Activated CD4-positive, alpha-beta T cell treated with anti-CD3 and anti-CD28 coated beads for 36 hours (primary cell): ENCODE results near the gene PLCL1. TPM values are rescaled to one million over a fixed set of nuclear protein-coding genes. Genes with fewer than 3 reads are reported as not detected.
A peak's percentile ranks its signal among the peaks of the same experiment; 100 is the strongest.

Source experiments
- ATAC-seq: fragments of 200-7000 bp; cut with Tn5 transposase; one replicate; pipeline ENCODE4 v1.10.0; 2021; ENCODE audit warnings: mild to moderate bottlenecking, moderate library complexity
- CTCF ChIA-PET: fragments of 350-600 bp; sonication (Branson Sonifier 250); formaldehyde crosslinking; loops from one replicate; lab custom pipeline; 2021; ENCODE audit warnings: antibody characterized with exemption; lab: Charles Lee
- POLR2A ChIA-PET: fragments of 350-600 bp; sonication (Branson Sonifier 250); formaldehyde crosslinking; loops from one replicate; lab custom pipeline; 2021; ENCODE audit warnings: antibody characterized with exemption, inconsistent platforms; lab: Charles Lee
- DNase-seq: peaks from one replicate; pipeline ENCODE4 v3.0.0-alpha.2; 2020
- H3K27ac Mint-ChIP-seq: one replicate; pipeline ENCODE4 v1.8.0; 2021; ENCODE audit warnings: mixed read lengths
- H3K27me3 Mint-ChIP-seq: one replicate; pipeline ENCODE4 v1.8.0; 2021; ENCODE audit warnings: mixed read lengths
- H3K36me3 Mint-ChIP-seq: one replicate; pipeline ENCODE4 v1.8.0; 2021; ENCODE audit warnings: low read depth, mixed read lengths
- H3K4me1 Mint-ChIP-seq: one replicate; pipeline ENCODE4 v1.8.0; 2021; ENCODE audit warnings: mixed read lengths
- H3K4me3 Mint-ChIP-seq: one replicate; pipeline ENCODE4 v1.8.0; 2021; ENCODE audit warnings: mild to moderate bottlenecking, moderate library complexity, mixed read lengths
- H3K9me3 Mint-ChIP-seq: one replicate; pipeline ENCODE4 v1.8.0; 2021; ENCODE audit warnings: low read depth, mixed read lengths
- intact Hi-C, 2 experiments: fragments of 100-400 bp; cut with DNase I in 1 of 2; cut with micrococcal nuclease in 1 of 2; formaldehyde crosslinking; loops; one replicate each; pipeline versions ENCODE4 v1.14.2 to v1.15.1; 2022 to 2024; cut with DNase I, micrococcal nuclease
- total RNA-seq, 2 experiments: library from RNA; stranded (reverse); gene quantifications; one replicate each; pipeline ENCODE4 v1.2.3, GENCODE V29; 2021

Gene PLCL1
- total RNA-seq, 2 experiments from 2014 or later, result 1.6 to 1.7 TPM

DNA sequence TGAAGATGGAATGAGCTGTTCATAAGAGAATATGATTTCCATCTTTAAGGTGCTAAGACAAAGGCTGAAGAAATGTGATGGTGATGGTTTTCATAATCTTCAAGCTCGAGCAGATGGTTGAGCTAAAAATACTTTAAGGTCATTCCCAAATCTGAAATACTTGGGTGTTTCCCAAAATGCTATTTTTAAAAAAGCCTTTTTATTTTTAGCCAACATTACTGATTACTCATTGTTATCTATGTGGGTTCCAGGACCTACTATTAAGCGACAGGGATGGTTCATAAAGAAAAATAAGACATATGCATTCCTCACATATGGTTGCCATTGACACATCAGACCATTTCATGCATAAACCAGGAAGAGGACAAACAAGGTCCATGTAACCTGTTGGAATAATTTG, 298.5 kb downstream of the PLCL1 start:
- DNase-seq, result no peak
- Mint-ChIP-seq H3K27me3 (no peaks in the 10 kb centered on the region), H3K4me3 (no peak overlapping the region), H3K9me3 (no peaks in the 10 kb centered on the region), H3K27ac (no peak overlapping the region), H3K36me3 (peaks cover 26% of the 10 kb centered on the region), H3K4me1 (peaks cover 10% of the 10 kb centered on the region)
- no peak for ATAC-seq
- ChIA-PET POLR2A (interaction anchor here (0.7 kb wide), 1 partner anchor 1115 kb away, joined by 4 read pairs; no protein-coding TSS in a partner anchor), CTCF (interaction anchor here (0.5 kb wide), 1 partner anchor 324 kb away, joined by 3 read pairs; no protein-coding TSS in a partner anchor)
- intact Hi-C loops, result no loop called here

DNA sequence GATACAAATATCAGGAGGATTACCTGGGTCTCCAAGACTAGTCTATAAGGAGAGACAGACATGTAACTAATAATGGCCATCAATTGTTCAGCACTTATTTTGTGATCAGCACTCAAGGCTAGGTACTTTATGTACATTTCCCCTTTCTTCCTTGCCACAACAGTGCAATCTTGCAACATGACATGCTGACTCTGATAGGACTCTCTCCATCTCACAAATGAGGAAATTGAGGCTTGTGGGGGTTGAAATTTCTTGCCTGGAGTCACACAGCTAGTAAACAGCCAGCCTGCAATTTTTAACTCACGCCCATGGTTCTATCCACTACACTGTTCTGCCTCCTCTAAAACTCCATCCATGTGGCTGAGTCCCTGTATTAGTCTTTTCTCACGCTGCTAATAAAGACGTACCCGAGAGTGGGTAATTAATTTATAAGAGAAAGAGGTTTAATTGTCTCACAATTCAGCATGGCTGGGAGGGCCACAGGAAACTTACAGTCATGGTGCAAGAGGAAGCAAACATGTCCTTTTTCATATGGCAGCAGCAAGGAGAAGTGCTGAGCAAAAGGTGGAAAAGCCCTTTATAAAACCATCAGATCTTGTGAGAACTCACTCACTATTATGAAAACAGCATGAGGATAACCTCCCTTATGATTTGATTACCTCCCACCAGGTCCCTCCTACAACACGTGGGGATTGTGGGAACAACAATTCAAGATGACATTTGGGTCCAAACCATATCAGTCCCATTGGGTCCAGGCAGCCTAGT, 302.4 kb downstream of the PLCL1 start:
- no peak overlapping the region for H3K27ac Mint-ChIP-seq
- ATAC-seq (no peak), DNase-seq (no peak)
- H3K27me3 Mint-ChIP-seq, result no peaks in the 10 kb centered on the region
- no peak overlapping the region for H3K4me3 Mint-ChIP-seq
- intact Hi-C loops, result no loop called here
- POLR2A ChIA-PET, result no interaction called here
- H3K36me3 Mint-ChIP-seq, result peaks cover 28% of the 10 kb centered on the region
- no peaks in the 10 kb centered on the region for H3K4me1 Mint-ChIP-seq
- no peaks in the 10 kb centered on the region for H3K9me3 Mint-ChIP-seq
- CTCF ChIA-PET, result interaction anchor here (1.7 to 1.9 kb wide), 2 partner anchors 9 to 19 kb away, joined by 5 to 14 read pairs; no protein-coding TSS in a partner anchor

DNA sequence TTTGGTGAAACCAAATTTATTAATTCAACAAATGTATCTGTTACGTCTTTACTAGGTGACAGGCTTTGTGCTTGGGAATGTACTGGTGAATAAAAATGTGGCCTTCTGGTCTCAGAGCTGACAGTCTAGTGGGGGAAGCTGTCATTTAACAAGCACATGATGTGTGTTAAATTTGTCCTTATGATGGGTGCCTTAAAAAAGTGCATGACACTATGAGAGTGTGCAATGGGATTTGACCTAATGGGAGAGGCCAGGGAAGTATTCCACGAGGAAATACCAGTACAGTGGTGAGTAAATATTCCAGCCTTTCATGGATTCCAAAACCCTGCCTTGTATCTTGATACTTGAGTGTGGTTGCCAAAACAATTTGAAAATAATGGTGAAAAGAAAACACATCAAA, 308.9 kb downstream of the PLCL1 start:
- Mint-ChIP-seq H3K9me3 (no peaks in the 10 kb centered on the region), H3K4me1 (peaks cover 7% of the 10 kb centered on the region), H3K27ac (no peak overlapping the region), H3K36me3 (peaks cover 3% of the 10 kb centered on the region), H3K27me3 (no peaks in the 10 kb centered on the region), H3K4me3 (no peak overlapping the region)
- ChIA-PET CTCF (no interaction called here), POLR2A (no interaction called here)
- intact Hi-C loops, result no loop called here
- DNase-seq (no peak), ATAC-seq (no peak)

DNA sequence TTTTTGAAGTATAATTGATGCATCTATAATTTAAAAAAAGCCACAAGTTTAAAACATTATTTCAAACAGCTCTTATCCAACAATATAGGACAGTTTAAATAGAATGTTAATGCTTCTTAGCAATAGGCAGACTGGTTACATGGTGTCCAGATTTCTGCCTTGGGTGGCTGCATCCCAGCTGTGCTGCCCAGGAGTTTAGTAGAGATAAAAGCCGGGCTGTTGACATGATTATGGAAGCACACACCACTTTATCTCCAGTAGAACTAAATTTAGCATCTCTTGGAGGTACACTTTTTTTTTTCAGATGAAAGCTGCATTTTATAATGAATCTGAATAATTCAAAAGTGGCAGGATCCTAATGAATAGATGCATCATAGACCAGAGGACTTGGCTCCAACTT, 309.7 kb downstream of the PLCL1 start:
- intact Hi-C loops, result no loop called here
- DNase-seq (no peak), ATAC-seq (no peak)
- H3K27ac Mint-ChIP-seq, result no peak overlapping the region
- peaks cover 7% of the 10 kb centered on the region for H3K4me1 Mint-ChIP-seq
- no peak overlapping the region for H3K4me3 Mint-ChIP-seq
- POLR2A ChIA-PET, result no interaction called here
- H3K27me3 Mint-ChIP-seq, result no peaks in the 10 kb centered on the region
- H3K9me3 Mint-ChIP-seq, result no peaks in the 10 kb centered on the region
- CTCF ChIA-PET, result no interaction called here
- peaks cover 3% of the 10 kb centered on the region for H3K36me3 Mint-ChIP-seq

DNA sequence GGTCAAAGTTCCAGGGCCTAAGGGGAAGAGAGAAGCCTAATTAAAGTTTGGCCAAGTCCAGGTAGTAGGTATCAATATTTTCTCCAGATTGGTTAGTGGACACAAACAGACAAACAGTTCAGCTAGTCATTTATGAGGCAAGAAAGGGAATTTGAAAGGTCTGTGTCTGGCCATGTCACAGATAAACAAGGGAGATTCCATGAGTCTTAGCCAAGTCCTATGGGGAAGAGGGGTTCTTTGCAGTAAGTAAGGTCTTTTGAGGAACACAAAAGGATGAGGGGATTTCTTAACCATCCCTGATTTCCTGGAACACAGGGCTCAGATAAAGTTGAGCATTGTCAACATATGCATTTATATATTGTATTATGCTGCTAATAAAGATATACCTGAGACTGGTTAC, 310.8 kb downstream of the PLCL1 start:
- POLR2A ChIA-PET, result no interaction called here
- DNase-seq (no peak), ATAC-seq (no peak)
- no peak overlapping the region for H3K4me3 Mint-ChIP-seq
- CTCF ChIA-PET, result no interaction called here
- no peak overlapping the region for H3K27ac Mint-ChIP-seq
- no peaks in the 10 kb centered on the region for H3K27me3 Mint-ChIP-seq
- H3K36me3 Mint-ChIP-seq, result peaks cover 5% of the 10 kb centered on the region
- no peaks in the 10 kb centered on the region for H3K9me3 Mint-ChIP-seq
- intact Hi-C loops, result no loop called here
- peaks cover 7% of the 10 kb centered on the region for H3K4me1 Mint-ChIP-seq

DNA sequence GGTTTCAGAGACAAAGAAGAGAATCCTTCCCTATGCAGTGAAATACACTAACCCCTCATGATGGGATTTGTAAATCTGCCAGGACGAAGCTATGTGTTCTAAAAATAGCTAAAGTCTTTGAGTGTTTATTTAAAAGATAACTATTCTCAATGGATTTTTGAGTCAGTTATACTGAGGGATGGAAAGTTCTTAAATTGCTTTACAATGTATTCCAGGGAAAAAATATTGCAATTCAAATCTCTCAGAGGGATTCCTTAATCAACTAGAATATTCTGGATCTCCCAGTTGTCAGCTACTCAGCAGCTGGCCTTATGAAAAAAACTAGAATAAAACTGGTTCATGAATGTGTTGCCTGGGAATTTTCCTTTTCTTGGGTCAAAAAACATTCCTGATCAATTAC, 312.4 kb downstream of the PLCL1 start:
- H3K36me3 Mint-ChIP-seq, result peaks cover 3% of the 10 kb centered on the region
- no peaks in the 10 kb centered on the region for H3K27me3 Mint-ChIP-seq
- no peaks in the 10 kb centered on the region for H3K9me3 Mint-ChIP-seq
- intact Hi-C loops, result no loop called here
- H3K27ac Mint-ChIP-seq, result no peak overlapping the region
- CTCF ChIA-PET, result interaction anchor here (0.7 to 3.3 kb wide), 3 partner anchors 10 to 398 kb away, joined by 3 to 9 read pairs (median 4); no protein-coding TSS in a partner anchor
- ATAC-seq, result no peak
- POLR2A ChIA-PET, result no interaction called here
- DNase-seq, result no peak
- H3K4me1 Mint-ChIP-seq, result peaks cover 7% of the 10 kb centered on the region
- no peak overlapping the region for H3K4me3 Mint-ChIP-seq

DNA sequence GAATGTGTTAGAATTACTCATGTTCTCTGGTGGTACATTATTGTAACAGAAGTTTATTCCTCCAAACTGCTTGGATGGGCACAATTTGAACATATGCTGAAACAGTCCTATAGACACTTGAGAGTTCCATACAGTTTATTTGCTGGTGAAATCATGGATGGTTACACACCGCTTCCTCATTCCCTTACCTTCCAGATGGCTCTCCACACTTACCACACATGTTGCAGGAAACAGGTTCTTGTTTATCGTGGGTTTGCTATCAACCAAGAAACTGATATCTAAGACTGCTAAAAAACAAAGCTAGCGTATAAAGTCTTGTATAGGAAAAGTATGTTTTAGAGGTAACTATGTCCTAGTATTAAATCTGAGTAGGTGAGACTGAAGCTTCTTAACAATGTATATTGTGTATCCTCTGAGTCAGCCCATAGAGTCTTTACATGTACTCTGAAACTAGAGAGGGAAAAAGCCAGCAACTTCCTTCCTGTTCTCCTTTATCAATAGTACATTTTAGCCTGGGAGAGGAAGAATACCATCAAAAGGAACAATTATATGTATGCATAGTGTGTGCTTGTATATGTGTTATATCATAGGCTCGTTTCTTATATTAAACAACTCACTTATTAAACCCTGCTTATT, 313.1 kb downstream of the PLCL1 start:
- DNase-seq, result no peak
- Mint-ChIP-seq H3K27me3 (no peaks in the 10 kb centered on the region), H3K4me3 (no peak overlapping the region), H3K27ac (no peak overlapping the region), H3K4me1 (peaks cover 10% of the 10 kb centered on the region), H3K9me3 (no peaks in the 10 kb centered on the region), H3K36me3 (peaks cover 3% of the 10 kb centered on the region)
- intact Hi-C loops, result no loop called here
- ChIA-PET CTCF (interaction anchor here (0.6 to 3.3 kb wide), 3 partner anchors 10 to 175 kb away, joined by 5 to 12 read pairs (median 9); no protein-coding TSS in a partner anchor), POLR2A (no interaction called here)
- ATAC-seq, result no peak

DNA sequence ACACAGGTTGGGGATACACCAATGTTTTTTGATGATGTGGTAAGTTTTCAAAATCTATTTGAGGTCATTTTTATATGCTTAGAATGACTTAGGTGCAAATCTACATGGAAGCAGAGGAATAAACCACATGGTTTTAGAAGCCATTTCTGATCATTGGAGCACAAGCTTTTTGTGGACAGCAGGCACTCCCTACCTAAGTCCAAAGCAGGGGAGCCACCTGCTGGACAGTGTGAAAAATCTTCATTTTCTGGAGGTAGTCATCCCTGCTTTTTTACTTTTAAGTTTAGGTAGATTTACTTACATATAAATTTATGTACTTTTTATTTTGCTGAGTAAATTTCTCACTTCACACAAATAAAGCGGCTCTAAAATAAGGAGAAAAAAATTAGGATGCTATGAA, 323.2 kb downstream of the PLCL1 start:
- ATAC-seq, result peak; percentile 72
- ChIA-PET CTCF (interaction anchor here (0.6 to 4.4 kb wide), 23 partner anchors 9 to 401 kb away, joined by 3 to 27 read pairs (median 4); partner anchors contain the start of gene PLCL1), POLR2A (no interaction called here)

DNA sequence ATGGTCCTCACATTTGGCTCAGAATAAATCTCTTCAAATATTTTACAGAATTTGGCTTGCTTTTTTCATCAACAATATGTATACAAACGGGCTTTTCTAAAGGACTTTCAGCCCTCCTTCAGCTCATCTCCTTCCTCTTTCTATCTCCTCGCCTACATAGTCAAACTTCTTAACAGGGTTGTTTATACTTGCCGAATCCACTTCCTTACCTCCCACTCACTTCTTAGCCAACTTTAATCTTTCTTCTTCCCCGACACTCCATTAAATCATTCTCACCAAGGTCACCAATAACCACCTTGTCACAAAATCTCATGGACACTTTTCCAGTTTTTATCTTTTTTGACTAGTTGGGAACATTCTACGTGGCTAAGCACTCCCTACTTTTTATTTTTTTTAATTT, 325.2 kb downstream of the PLCL1 start:
- Mint-ChIP-seq H3K4me3 (no peak overlapping the region), H3K27ac (no peak overlapping the region), H3K9me3 (no peaks in the 10 kb centered on the region), H3K36me3 (no peaks in the 10 kb centered on the region), H3K4me1 (peaks cover 8% of the 10 kb centered on the region), H3K27me3 (no peaks in the 10 kb centered on the region)
- intact Hi-C loops, result loop anchor here (5.0 to 10.0 kb wide), 4 partner anchors 77 to 425 kb away; partner anchors contain the start of gene MARS2 (in 2 of the 2)
- POLR2A ChIA-PET, result no interaction called here
- DNase-seq, result no peak
- no peak for ATAC-seq
- CTCF ChIA-PET, result interaction anchor here (0.6 to 2.0 kb wide), 6 partner anchors 9 to 342 kb away, joined by 3 to 4 read pairs (median 4); partner anchors contain the start of gene PLCL1

More for the DNA sequence above, 323.2 kb downstream of the PLCL1 start:
- Mint-ChIP-seq H3K9me3 (no peaks in the 10 kb centered on the region), H3K27ac (no peak overlapping the region), H3K4me1 (peaks cover 8% of the 10 kb centered on the region), H3K36me3 (no peaks in the 10 kb centered on the region), H3K4me3 (no peak overlapping the region), H3K27me3 (no peaks in the 10 kb centered on the region)
- intact Hi-C loops, result loop anchor here (1.0 to 10.0 kb wide), 7 partner anchors 75 to 423 kb away; partner anchors contain the start of gene MARS2 (in 2 of the 2)
- peak; percentile 71 for DNase-seq

DNA sequence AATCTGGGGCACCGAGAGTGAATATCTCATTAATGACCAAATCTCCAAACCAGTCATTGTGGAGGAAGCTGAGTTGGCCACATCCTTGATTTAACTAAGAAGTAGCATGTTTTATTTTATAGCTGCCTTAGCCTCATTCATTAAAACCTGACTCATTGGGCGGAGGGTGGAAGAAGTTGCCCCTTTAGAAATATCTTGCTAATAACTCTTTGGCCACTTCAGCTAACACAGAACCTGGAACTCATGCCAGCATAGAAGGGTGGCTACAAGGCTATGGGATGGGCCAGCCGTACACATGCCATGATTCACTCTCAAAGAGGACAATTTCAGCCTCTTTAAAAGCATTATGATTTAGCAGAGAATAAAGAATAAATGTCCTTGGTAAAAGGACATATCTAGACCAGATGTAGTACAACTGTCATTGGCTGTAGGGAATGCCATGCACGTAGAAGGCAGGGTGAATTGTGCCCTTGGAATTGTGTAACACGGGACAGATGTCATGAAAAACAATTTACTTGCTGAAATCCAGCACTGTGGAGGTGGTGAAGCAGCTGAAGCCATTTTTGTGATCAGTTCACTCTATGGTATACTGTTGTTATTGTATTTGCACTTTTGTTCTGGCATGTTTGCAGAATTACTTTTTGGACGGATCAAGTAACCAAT, 330.0 kb downstream of the PLCL1 start:
- Mint-ChIP-seq H3K27me3 (no peaks in the 10 kb centered on the region), H3K36me3 (peaks cover 6% of the 10 kb centered on the region), H3K9me3 (no peaks in the 10 kb centered on the region), H3K27ac (no peak overlapping the region), H3K4me1 (peaks cover 6% of the 10 kb centered on the region), H3K4me3 (no peak overlapping the region)
- CTCF ChIA-PET, result interaction anchor here (0.7 kb wide), 1 partner anchor 45 kb away, joined by 3 read pairs; no protein-coding TSS in a partner anchor
- ATAC-seq (no peak), DNase-seq (no peak)
- intact Hi-C loops, result no loop called here
- POLR2A ChIA-PET, result no interaction called here

DNA sequence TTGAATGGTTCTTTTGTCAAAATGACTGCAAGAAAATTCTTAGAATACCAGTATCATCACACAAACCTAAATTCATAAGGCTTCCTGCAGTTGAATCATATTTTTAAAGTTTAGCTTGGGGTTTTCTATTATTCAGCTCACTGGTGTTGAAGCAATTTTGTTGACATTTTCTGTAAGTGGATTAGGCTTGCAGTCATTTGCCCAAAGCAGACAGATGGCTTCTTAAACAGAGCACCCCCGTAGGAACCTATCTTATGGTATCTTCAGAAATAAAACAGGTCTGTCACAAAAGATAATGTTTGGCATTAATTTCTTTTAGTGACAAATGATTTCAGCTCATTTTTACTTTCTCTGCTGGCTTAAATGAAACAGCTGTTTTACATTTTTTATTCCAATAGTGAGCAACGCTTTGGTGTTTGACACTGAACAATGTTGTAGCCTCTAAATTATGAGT, 331.1 kb downstream of the PLCL1 start:
- ChIA-PET CTCF (interaction anchor here (1.0 kb wide), 2 partner anchors 120 to 327 kb away, joined by 3 read pairs; no protein-coding TSS in a partner anchor), POLR2A (interaction anchor here (0.7 kb wide), 1 partner anchor 908 kb away, joined by 3 read pairs; no protein-coding TSS in a partner anchor)
- intact Hi-C loops, result no loop called here
- Mint-ChIP-seq H3K36me3 (peaks cover 6% of the 10 kb centered on the region), H3K4me1 (no peaks in the 10 kb centered on the region), H3K4me3 (no peak overlapping the region), H3K9me3 (no peaks in the 10 kb centered on the region), H3K27me3 (no peaks in the 10 kb centered on the region), H3K27ac (no peak overlapping the region)
- DNase-seq (no peak), ATAC-seq (no peak)
